Epithelial cell of proximal tubule (primary cell): Measurements from ENCODE around the gene SPATA46. TPM values are rescaled to one million over a fixed set of nuclear protein-coding genes. Genes with fewer than 3 reads are reported as not detected.

ENCODE experiments used
- DNase-seq: peaks from one replicate; pipeline ENCODE4 v3.0.0-alpha.2; 2011; ENCODE audit warnings: low read depth
- H3K4me3 ChIP-seq: 2 replicates; pipeline ENCODE4 v1.5.1; 2011; ENCODE audit warnings: low read depth, mild to moderate bottlenecking, low read length
- CTCF ChIP-seq: conservative IDR thresholded peaks from 2 replicates; pipeline ENCODE4 v1.5.1; 2012; ENCODE audit warnings: low read depth, mild to moderate bottlenecking, low read length
- total RNA-seq: library from RNA; depleted of rRNA; stranded (reverse); fragments of >200 nt; gene quantifications from 2 replicates; pipeline ENCODE4 v1.2.3, GENCODE V29; 2015

SPATA46 gene
- total RNA-seq, 1 donor from 2014 or later = not detected

- no peak overlapping the region for H3K4me3 ChIP-seq
- no peak for DNase-seq
- TF ChIP-seq CTCF = no peak
Observed at GRCh38 chr1:162389971-162390370, 13.3 kb upstream of the SPATA46 start.

- no peak for TF ChIP-seq CTCF
- DNase-seq = peak; percentile 65
- no peak overlapping the region for H3K4me3 ChIP-seq
Observed at GRCh38 chr1:162389021-162389818, 12.6 kb upstream of the SPATA46 start.

GRCh38 chr1:162388615-162389014, 12.0 kb upstream of the SPATA46 start:
- no peak overlapping the region for H3K4me3 ChIP-seq
- TF ChIP-seq CTCF = no peak
- no peak for DNase-seq

DNA sequence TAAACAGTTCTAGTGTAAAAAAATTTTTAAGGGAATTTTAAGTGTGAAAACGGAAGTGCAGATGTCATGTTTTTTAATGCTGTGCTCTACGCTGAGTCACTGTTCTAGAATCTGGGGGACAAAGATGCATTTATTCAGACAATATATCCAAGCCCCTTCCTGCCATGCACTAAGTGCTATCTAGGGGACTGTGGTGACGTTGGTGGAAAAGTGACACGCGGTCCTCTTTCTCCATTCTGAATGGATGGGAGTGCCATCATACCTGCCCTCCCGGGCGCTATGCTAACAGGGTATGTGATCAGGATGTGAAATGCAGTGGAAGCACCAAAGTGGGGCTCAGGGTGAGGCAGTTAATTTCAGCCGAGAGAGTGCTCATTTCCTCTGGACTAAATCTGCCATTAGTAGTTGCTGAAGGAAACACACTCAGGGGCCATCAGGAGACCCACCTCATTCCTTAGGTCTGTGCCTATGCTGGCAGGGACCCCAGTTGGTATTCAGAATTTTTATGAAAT, 11.5 kb upstream of the SPATA46 start:
- no peak for TF ChIP-seq CTCF
- H3K4me3 ChIP-seq = no peak overlapping the region
- DNase-seq = no peak

DNA sequence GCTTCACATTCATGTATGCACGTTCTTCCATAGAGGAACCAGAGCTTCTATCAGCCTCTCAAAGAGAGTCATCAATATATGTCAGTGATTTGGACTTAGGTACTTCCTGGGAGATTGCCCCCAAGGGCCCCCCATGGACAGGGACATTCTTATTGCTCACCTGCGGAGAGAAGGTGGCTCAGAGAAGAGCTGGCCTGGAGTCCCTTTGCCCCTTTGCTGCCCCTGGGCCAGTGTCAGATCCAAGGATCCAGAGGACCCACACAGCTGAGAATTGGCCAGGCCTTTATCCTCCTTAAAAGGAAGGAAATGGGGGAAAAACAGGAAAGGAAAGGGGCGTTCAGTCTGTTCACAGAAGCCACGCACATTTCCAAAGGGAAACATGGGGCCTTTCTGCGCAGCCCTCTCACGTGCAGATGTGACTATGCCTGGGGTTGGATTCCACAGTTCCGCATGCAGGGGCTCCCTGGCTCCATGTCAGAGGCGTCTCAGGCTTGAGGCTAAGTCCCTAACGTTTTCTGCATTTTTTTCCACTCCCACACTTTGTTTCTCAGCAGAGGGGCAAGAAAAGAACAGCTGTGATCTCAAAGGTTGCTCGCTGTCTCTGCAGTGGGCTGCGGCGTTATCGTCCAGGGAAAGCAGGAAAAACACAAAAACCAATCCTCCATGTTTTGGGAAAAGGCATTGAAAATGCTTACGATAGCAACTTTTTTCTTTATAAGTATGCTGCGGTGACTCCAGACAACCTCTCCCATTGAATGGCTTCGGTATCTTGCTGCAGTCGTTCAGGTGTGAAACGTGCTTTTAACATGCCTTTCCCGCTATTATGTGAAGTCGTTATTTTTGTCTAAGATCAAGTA, 10.8 kb upstream of the SPATA46 start:
- TF ChIP-seq CTCF = no peak
- no peak for DNase-seq
- H3K4me3 ChIP-seq = no peak overlapping the region

DNA sequence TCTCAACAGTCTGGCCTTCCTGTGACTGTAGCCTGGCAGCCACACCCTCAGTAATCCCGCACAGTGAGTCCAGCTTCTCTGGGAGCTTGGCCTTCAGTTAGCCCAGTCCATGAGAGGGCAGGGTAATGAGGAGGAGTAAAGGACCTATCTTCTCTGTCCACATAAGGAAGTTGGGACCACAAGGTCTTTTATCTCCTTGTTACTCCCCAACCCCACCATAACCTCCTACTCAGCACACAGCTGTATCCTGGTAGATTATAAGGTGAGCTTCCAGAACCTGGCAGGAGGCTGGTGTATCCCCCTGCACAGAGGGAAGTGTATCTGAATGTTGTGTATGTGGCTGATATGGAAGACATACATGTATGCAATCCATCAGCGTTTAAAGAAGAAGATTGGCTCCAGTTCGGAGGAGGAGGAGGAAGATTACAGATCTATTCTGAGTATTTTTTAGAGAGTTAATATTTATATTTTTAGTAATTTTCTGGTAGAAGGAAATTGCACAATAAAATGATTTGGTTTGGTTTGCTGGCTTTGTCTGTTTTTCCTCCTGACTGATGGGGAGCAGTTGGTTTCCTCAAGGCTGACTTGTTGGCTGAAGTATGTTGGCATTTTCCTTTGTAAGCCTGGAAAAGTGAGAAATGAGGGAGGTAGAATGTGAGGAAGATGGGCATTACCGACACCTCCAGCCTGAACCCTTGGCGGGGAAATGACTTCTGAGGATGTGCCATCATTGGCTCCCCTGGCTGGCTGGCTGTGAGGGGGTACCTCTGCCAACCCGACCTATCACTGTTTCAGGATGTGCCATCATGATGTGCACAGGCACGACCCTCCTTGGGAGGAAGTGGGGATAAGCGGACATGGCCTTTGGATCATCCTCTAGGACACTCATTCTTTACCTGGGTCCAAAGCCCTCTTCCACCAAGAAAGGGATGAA, 9.9 kb upstream of the SPATA46 start:
- no peak for DNase-seq
- no peak for TF ChIP-seq CTCF
- H3K4me3 ChIP-seq = no peak overlapping the region
